Dedifferentiated amniotic fluid mesenchymal stem cell (primary cell): ENCODE results near the gene MID1.

Experiments
- DNase-seq: peaks from one replicate; pipeline ENCODE4 v3.0.0-alpha.2; 2016; ENCODE audit errors: extremely low spot score

Gene MID1

GRCh38 chrX:10529344-10529743, 91.0 kb downstream of the MID1 start:
- DNase-seq = no peak

DNA sequence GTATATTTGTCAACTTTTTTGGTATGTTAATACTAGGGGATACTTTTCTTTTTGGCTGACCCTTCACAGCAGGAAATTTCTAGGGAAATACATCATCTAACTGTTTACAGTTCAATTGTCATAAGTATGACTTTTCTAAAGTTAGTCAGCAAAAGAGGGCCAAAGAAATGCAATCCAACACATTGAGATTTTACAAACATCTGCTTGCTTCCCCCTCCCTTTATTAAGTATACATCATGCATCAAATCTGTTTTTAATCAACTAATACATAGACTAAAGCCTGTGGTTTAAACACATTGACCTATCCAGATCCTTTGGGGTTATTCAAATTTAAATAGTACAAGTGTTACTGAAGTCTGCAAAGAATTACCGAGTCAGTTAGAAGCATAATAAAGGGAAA, 93.9 kb downstream of the MID1 start:
- no peak for DNase-seq

- no peak for DNase-seq
Measured at GRCh38 chrX:10525381-10526120, 94.8 kb downstream of the MID1 start.

- no peak for DNase-seq
Measured at GRCh38 chrX:10524578-10524977, 95.8 kb downstream of the MID1 start.

DNA sequence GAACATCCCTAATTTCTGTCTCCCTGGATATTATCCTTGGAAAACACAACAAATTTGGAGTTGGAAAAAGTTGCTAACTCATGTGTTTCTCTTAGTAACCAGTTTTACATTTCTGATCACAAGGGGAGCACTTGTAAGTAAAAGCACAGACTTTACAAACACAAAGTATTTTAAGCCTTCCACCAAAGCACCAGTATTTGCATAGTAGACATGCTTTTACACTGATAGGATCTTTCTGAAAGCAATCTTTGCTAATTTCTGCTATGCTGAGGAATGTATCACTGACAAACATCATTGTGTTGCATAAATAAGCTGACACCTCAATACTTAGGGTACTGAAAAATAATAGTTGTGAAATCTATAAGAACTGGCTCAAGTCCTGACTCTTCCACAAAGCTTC, 100.6 kb downstream of the MID1 start:
- no peak for DNase-seq

DNA sequence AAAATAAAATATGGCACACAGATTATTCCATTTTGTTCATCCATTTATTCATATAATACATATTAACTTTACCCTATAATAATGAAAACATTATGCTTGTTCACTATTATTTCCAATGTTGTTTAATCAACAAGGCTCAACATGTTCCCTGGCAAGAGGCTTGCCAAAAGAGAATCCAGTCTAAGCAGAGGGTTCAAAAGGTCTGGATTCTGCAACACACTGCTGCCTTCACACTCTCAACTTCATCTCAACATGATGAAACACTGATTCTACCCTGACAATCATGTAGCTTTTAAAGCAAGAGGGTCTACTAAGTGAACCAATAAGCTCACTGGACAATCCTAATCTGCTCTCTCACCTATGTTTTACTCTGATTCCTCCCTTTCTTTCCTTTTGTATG, 101.1 kb downstream of the MID1 start:
- DNase-seq = no peak

- no peak for DNase-seq
Measured at GRCh38 chrX:10518073-10518472, 102.3 kb downstream of the MID1 start.

DNA sequence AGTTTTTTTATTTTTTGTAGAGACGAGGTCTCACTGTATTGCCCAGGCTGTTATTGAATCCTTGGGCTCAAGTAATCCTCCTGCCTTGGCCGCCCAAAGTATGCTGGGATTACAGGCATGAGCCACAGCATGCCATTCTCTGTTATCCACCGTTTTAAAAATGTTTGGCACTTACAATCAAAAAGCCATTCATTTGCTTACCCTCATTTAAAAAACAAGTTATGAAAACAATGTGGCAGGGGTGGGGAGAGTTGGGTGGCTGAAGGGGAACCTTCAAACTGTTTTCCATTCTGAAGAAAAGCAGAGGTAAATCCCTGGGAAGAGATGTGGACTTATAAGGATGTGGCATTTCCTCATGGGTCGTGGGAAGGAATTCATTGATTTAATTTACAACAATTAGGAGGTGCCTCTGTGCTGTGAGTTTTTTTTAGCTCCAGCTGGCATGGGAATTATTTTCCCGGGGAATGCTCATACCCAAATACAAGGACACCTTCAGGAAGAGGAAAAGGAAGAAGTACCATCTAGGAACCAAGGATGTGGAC, 103.5 kb downstream of the MID1 start:
- no peak for DNase-seq

DNA sequence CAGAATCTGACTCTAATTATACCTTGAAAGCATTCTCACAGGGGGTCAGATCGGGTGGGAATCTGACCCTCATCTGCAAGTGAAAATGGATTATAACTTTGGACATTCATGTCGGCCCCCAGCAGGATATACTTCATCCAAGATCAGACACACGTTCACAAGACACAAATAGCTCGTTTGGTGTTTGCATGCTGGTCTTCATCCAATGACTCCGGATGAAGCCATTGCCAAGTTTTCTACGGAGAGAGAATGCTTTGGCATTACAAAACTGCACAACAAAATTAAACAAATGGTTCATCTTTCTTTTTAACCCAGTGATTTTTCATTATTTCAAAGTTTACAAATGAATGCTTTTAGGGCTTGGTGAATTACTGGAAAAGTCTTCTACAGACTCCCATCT, 105.5 kb downstream of the MID1 start:
- DNase-seq = no peak

DNA sequence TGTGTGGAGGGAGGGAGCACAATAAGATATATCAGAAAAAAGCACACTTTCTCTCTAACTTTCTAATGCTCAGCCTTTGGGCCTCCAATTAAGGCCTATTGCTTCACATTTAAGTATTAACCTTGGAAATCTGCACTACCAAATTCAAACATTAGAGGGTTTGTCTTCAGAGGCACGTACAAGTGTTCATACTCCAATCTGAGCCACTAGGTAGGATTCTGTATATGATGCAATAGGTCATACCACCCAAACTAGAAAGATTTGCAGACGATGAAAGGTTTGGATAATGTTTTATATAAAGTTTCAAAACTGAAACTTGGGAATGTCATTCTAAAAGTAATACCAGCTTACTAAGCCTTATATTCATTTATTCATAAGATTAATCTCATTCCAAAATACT, 106.4 kb downstream of the MID1 start:
- no peak for DNase-seq

- DNase-seq = no peak
Measured at GRCh38 chrX:10512741-10513140, 107.6 kb downstream of the MID1 start.

DNA sequence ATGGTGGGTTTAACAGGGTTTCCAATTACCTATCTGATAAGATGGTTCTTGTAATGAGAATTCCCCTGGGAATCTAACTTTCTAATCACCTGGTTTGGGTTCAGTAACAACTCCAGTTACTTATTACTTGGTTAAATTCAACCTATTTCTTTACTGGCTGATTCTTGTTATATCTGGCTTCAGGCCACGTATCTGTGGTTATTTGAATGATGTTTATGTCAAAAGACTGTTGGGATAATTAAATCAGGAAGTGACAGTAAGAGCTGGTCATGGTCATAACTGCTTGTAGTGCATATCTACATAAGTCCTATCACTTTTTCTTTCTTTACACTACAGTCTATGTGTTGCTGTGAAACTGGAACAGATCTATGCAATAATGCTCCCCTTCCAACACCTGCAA, 108.1 kb downstream of the MID1 start:
- DNase-seq = no peak

DNA sequence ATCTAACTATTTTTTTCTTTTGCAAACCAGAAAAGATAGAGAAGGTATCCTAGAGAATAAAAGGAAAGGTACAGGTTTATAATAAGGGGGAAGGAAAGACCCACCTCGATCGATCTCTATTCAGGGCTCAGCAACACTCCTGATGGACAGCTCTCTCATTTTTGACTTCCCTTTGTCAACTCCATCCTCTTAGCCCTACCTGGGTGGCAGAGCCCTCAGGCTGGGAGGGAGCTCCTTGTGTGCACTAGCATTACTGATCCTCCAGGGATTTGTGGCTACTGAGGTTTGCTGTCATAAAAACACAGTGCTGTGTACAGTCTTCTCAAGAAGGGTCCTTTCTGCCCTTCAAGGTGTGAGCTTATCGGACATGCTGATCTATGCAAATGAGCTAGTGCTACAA, 111.0 kb downstream of the MID1 start:
- DNase-seq = no peak

- DNase-seq = no peak
Measured at GRCh38 chrX:10508891-10509290, 111.5 kb downstream of the MID1 start.

- no peak for DNase-seq
Measured at GRCh38 chrX:10507876-10508275, 112.5 kb downstream of the MID1 start.

- no peak for DNase-seq
Measured at GRCh38 chrX:10507181-10507580, 113.2 kb downstream of the MID1 start.

GRCh38 chrX:10506781-10507180, 113.6 kb downstream of the MID1 start:
- no peak for DNase-seq

- DNase-seq = no peak
Measured at GRCh38 chrX:10505726-10506125, 114.7 kb downstream of the MID1 start.

DNA sequence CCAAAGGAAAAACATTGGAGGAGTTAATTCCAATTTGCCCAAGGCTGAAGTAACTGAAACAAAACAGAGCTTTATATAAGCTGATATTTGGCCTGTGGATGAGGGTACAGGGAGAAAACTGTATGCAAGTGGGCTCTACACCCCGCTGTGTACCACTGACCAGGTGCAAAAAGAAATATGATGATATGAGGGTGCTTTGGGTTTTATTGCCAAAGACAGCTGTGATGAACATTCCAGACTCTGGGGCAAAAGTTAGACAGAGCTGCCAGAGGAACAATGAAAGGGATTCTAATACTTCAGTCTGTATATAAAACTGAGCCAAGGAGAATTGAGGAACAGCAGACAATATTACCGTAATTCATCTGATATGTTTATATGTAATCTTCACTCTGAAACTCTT, 117.4 kb downstream of the MID1 start:
- no peak for DNase-seq

GRCh38 chrX:10501611-10502010, 118.8 kb downstream of the MID1 start:
- DNase-seq = no peak

DNA sequence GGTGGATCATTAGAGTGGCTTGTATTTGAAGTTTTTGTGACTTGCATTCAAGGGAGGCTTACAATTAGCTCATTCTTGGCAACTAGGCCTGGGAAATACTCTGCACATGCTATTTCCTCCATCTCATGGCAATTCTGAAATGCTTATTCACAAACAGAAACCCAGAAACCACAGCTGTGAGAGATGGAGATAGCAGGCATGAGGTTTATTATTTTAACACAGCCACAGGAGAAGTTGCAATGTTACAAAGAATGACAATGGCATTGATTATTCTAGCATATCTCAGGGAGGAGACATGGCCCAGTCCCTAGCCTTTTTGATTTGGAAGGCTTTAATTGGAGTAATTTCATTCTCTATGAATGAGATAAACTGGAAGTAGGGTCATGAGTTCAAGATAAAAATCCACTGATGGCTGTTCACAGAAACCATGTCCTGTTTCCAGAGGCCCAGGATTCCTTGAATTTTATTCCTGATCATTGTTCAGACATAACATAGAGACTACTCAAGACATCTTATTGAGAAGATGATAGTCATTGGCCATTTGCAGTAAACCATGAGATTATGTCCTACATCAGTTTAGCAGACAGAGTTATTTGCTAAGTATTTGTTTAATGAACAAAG, 123.9 kb downstream of the MID1 start:
- peak; percentile 69 for DNase-seq

DNA sequence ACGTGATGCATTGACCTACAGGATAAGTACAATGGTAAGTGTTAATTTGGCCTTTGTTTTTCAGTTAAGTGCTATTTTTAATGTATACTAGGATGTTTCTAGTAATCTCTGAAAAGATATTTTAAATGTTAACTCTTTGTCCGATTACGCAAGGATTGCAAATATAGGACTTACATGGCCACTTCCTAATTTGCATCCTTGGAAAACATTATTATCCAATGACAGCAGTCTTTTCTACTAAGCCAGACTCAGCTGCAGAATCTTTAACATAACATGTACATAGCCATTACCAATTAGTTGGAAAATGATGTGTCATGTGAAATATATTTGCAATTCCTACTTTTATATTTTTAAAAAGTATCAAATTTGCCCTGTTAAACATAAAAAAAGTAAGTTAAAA, 124.7 kb downstream of the MID1 start:
- no peak for DNase-seq

GRCh38 chrX:10492250-10492649, 128.1 kb downstream of the MID1 start:
- no peak for DNase-seq

DNA sequence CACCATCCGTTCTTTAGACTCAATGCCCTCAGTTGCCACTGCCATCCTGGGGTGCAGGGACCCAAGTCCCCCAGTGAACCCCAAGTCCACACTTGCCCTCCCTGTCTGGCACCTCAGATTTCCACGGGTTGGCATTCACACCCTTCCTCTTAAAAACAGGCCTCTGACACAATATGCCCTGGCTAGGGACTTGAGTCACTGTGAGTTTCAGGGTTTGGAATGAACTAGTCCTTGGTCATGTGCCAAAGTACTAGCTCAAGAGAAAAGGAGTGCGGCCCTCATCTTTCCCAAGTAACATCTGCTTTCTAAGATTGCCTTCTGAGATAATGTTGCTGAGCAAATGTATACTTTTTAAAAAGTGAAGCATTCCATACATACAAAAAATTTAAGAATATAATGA, 134.0 kb downstream of the MID1 start:
- peak; percentile 35 for DNase-seq
